ENCODE measurements around the gene HIVEP2. TPM values are rescaled to one million over a fixed set of nuclear protein-coding genes. Genes with fewer than 3 reads are reported as not detected.

Gene HIVEP2
- total and polyA plus RNA-seq, 12 donors, result 5.4 to 27.6 (median 16.4) TPM

DNA sequence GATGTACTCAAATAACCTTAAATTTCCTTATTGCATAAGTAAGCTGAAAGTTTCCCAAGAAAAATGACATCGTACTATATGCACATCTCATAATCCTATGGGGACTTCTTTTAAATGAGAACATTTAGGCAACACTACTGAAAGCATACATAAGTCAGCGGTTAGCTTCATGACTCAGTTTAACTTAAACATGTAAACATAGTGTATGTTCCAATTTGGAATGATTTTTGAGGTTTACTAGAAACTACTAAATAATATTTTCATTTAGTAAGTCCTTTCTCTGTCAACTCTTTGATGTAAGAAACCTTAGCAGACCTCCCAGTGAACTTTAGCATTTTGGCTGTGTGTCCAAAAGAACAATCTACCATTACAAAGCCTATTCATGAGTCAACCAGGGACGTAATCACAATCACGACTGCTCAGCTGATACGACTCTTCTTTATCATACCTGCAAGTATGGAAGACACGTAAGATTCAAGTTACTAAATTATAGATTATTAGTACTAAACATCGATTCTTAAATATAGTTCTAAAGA is 19.3 kb downstream of the HIVEP2 start:
- Histone ChIP-seq H3K4me3 (no peak overlapping the region), H3K27ac (peak overlapping the region in 3 of 5 donors; percentile 89 to 97 (median 94)), H3K9me3 (replicated peaks in 1 of 3) (no peaks in the 10 kb centered on the region), H3K27me3 (no peaks in the 10 kb centered on the region), H3K4me1 (replicated peaks in 1 of 2) (peaks cover 7 to 33% of the 10 kb centered on the region in 2 donors), H3K36me3 (replicated peaks in 1 of 2) (no peaks in the 10 kb centered on the region)
- DNase-seq, result peak in 1 of 7 donors; percentile 12
- intact Hi-C loops (cut with DNase I), result no loop called here
- TF ChIP-seq CTCF (IDR thresholded peaks at IDR 0.05) (no peak), POLR2A (IDR thresholded peaks at IDR 0.05) (no peak)
- WGBS, 4 donors, result 72 to 83% (median 79%) methylated on average over 7 of the region's 7 CpGs

DNA sequence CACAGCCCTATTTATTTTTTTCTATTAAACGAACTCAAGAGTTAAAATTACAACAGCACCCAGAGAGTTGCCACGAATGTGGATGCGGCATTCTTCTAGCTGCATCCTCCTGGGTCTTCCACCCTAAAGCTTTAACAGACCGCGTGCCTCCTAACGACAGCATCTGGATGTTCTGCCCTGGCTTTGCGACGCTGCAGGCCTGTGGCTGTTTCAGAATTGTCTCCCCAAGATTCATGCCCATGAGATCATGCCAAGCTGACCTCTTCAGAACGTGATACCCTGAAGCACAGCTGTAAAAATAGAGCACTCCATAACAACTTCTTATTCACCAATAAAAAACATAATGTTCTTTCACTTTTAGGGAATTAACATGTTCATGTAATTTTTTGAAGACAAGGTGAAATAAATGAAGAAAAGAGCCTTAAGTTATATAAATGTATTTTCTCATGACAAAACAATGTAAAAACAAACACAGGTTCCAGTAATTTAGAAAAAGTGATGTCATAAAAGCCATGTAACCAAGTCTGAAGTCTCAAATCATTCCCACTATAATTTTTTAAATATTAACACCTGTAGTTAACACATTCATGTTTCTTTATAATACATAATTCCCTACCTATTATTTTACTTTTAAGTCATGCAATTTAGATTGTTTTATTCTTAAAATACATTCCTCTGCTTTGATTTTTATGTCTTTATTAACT is 26.5 kb downstream of the HIVEP2 start:
- Histone ChIP-seq H3K4me3 (no peak overlapping the region), H3K36me3 (replicated peaks in 1 of 2) (no peaks in the 10 kb centered on the region), H3K9me3 (replicated peaks in 1 of 3) (no peaks in the 10 kb centered on the region), H3K4me1 (replicated peaks in 1 of 2) (no peaks in the 10 kb centered on the region), H3K27me3 (no peaks in the 10 kb centered on the region), H3K27ac (no peak overlapping the region)
- WGBS, 4 donors, result 80 to 87% (median 84%) methylated on average over 9 of the region's 9 CpGs
- no peak for TF ChIP-seq POLR2A (IDR thresholded peaks at IDR 0.05)
- no peak for TF ChIP-seq CTCF (IDR thresholded peaks at IDR 0.05)
- intact Hi-C loops (cut with DNase I), result no loop called here
- no peak for DNase-seq

GRCh38 chr6:142916881-142917280 is 28.1 kb downstream of the HIVEP2 start:
- WGBS, 4 donors, result 93 to 100% (median 95%) methylated on average over 1 of the region's 1 CpG
- H3K4me3 ChIP-seq, result no peak overlapping the region
- TF ChIP-seq CTCF (IDR thresholded peaks at IDR 0.05), result no peak
- TF ChIP-seq POLR2A (IDR thresholded peaks at IDR 0.05), result no peak
- DNase-seq, result no peak
- no peaks in the 10 kb centered on the region for H3K27me3 ChIP-seq
- intact Hi-C loops (cut with DNase I), result no loop called here
- H3K36me3 ChIP-seq (replicated peaks in 1 of 2), result no peaks in the 10 kb centered on the region
- no peaks in the 10 kb centered on the region for H3K4me1 ChIP-seq (replicated peaks in 1 of 2)
- no peaks in the 10 kb centered on the region for H3K9me3 ChIP-seq (replicated peaks in 1 of 3)
- no peak overlapping the region for H3K27ac ChIP-seq

GRCh38 chr6:142914937-142915697 is 29.9 kb downstream of the HIVEP2 start:
- intact Hi-C loops (cut with DNase I), result no loop called here
- H3K36me3 ChIP-seq (replicated peaks in 1 of 2), result no peaks in the 10 kb centered on the region

More at GRCh38 chr6:142914937-142915697, 29.9 kb downstream of the HIVEP2 start:
- H3K4me1 ChIP-seq (replicated peaks in 1 of 2), result no peaks in the 10 kb centered on the region
- no peak overlapping the region for H3K4me3 ChIP-seq
- no peaks in the 10 kb centered on the region for H3K9me3 ChIP-seq (replicated peaks in 1 of 3)
- no peak for DNase-seq
- H3K27me3 ChIP-seq, result no peaks in the 10 kb centered on the region
- 93 to 100% (median 97%) methylated on average over 2 of the region's 2 CpGs for WGBS, 4 donors
- TF ChIP-seq POLR2A (IDR thresholded peaks at IDR 0.05) (no peak), CTCF (IDR thresholded peaks at IDR 0.05) (no peak)
- H3K27ac ChIP-seq, result no peak overlapping the region
